ENCODE data around the gene SFXN4. TPM values are rescaled to one million over a fixed set of nuclear protein-coding genes. Genes with fewer than 3 reads are reported as not detected.

SFXN4 gene
- total and polyA plus RNA-seq, 2 of the 13 experiments (the other 11 are each of a cell fraction or from before 2014, with no cell fraction given) = 47.7 to 64.9 TPM

GRCh38 chr10:119120413-119120867 lies 45.1 kb downstream of the SFXN4 start (continued):
- no peak for TF ChIP-seq SCMH1 (CRISPR knock-in tag; IDR thresholded peaks at IDR 0.05; ENCODE audit: borderline replicate concordance)
- no peak for TF ChIP-seq RARG (CRISPR knock-in tag; IDR thresholded peaks at IDR 0.05; ENCODE audit: low read depth)
- TF ChIP-seq ZNF362 (CRISPR knock-in tag; IDR thresholded peaks at IDR 0.05; ENCODE audit: borderline replicate concordance) = peak; percentile 79
- no peak for TF ChIP-seq TAF1 (CRISPR knock-in tag; IDR thresholded peaks at IDR 0.05)
- no peak for TF ChIP-seq SOX6 (IDR thresholded peaks at IDR 0.05)
- peak; percentile 94 for TF ChIP-seq SOX6 (CRISPR knock-in tag; IDR thresholded peaks at IDR 0.05)
- no peak for TF ChIP-seq ZZZ3 (CRISPR knock-in tag; IDR thresholded peaks at IDR 0.05; ENCODE audit: borderline replicate concordance)
- TF ChIP-seq CBX5 (CRISPR knock-in tag; IDR thresholded peaks at IDR 0.05; ENCODE audit: borderline replicate concordance) = peak; percentile 45; the same call in 1 of the 2 replicates
- TF ChIP-seq ZNF556 (CRISPR knock-in tag; IDR thresholded peaks at IDR 0.05; ENCODE audit: borderline replicate concordance) = no peak
- TF ChIP-seq BCL6 (CRISPR knock-in tag; IDR thresholded peaks at IDR 0.05) = peak; percentile 96
- TF ChIP-seq ZNF30 (CRISPR knock-in tag; IDR thresholded peaks at IDR 0.05) = no peak
- TF ChIP-seq KMT2A (CRISPR knock-in tag; IDR thresholded peaks at IDR 0.05) = 0 out of 2 replicates have a peak, but pooled peaks have one; percentile 27
- no peak for TF ChIP-seq GRHL1 (CRISPR knock-in tag; conservative IDR thresholded peaks at IDR 0.05)
- TF ChIP-seq ZBTB14 (CRISPR knock-in tag; IDR thresholded peaks at IDR 0.05) = no peak
- TF ChIP-seq SIN3A (IDR thresholded peaks at IDR 0.05; ENCODE audit: borderline replicate concordance, low read depth, low read length) = 0 out of 2 replicates have a peak, but pooled peaks have one; percentile 24
- TF ChIP-seq HIVEP1 (CRISPR knock-in tag; IDR thresholded peaks at IDR 0.05) = no peak
- TF ChIP-seq MEIS1 (CRISPR knock-in tag; IDR thresholded peaks at IDR 0.05; ENCODE audit: borderline replicate concordance) = no peak
- no peak for TF ChIP-seq KAT2B (IDR thresholded peaks at IDR 0.05; ENCODE audit: borderline replicate concordance, low read depth, low read length)
- TF ChIP-seq ZNF644 (CRISPR knock-in tag; IDR thresholded peaks at IDR 0.05; ENCODE audit: low read depth) = peak; percentile 97
- no peak for TF ChIP-seq SRF (IDR thresholded peaks at IDR 0.05; ENCODE audit: low read depth, low read length)
- TF ChIP-seq TCF12 (IDR thresholded peaks at IDR 0.05) = no peak
- TF ChIP-seq TCF12 (CRISPR knock-in tag; IDR thresholded peaks at IDR 0.05) = peak; percentile 51; the same call in 1 of the 2 replicates
- peak; percentile 54; the same call in 1 of the 2 replicates for TF ChIP-seq ZNF788 (CRISPR knock-in tag; IDR thresholded peaks at IDR 0.05; ENCODE audit: borderline replicate concordance)
- TF ChIP-seq ZBTB33 (CRISPR knock-in tag; IDR thresholded peaks at IDR 0.05) = peak; percentile 32; the same call in 1 of the 2 replicates
